Esophagus muscularis mucosa (tissue), 4 donors: ENCODE measurements around the gene MGLL. TPM values are rescaled to one million over a fixed set of nuclear protein-coding genes. Genes with fewer than 3 reads are reported as not detected.
"Not testable (repeated sequence)": the region's sequence is repeated elsewhere in the genome, so short reads cannot be mapped to it uniquely, and the experiment has no call there.

Experiments
- DNase-seq: peaks from one replicate; pipeline ENCODE4 v3.0.0-alpha.2; 2017; ENCODE audit errors: extremely low spot score
- H3K27ac ChIP-seq, 4 donors: fragments of 200-600 bp; sonication (generic); replicated peaks in 1 of 4; 1 replicate in 3 of 4; 2 replicates in 1 of 4; pipeline ENCODE4 v1.5.1; 2016 to 2019; ENCODE audit warnings: mild to moderate bottlenecking in 1 of 4
- H3K27me3 ChIP-seq, 4 donors: fragments of 200-600 bp; sonication (generic); one replicate each; pipeline versions ENCODE4 v1.5.1 to v1.6.0; 2016 to 2019
- H3K36me3 ChIP-seq, 4 donors: fragments of 200-600 bp; sonication (generic); one replicate each; pipeline ENCODE4 v1.5.1; 2016 to 2019
- H3K4me1 ChIP-seq, 4 donors: fragments of 200-600 bp; sonication (generic); one replicate each; pipeline ENCODE4 v1.5.1; 2016 to 2019
- H3K4me3 ChIP-seq, 4 donors: fragments of 200-600 bp; sonication (generic); 1 replicate in 2 of 4; 2 replicates in 2 of 4; pipeline ENCODE4 v1.5.1; 2016 to 2019; ENCODE audit warnings: mild to moderate bottlenecking in 4 of 4, moderate library complexity in 1 of 4
- H3K9me3 ChIP-seq, 4 donors: fragments of 200-600 bp; sonication (generic); 1 replicate in 3 of 4; 2 replicates in 1 of 4; pipeline ENCODE4 v1.5.1; 2016 to 2019
- CTCF ChIP-seq, 3 experiments: fragments of 200-600 bp in 2 of 3; fragments of 450-650 bp in 1 of 3; sonication (generic) in 2 of 3; IDR thresholded peaks; one replicate each; pipeline ENCODE4 v1.5.1; 2017 to 2019; ENCODE audit warnings: antibody characterized with exemption in 3 of 3, mild to moderate bottlenecking in 2 of 3, moderate library complexity in 1 of 3
- EP300 ChIP-seq: sonication (generic); formaldehyde crosslinking; IDR thresholded peaks from one replicate; pipeline ENCODE4 v1.6.1; 2017; ENCODE audit warnings: antibody characterized with exemption
- POLR2A ChIP-seq: fragments of 450-650 bp; IDR thresholded peaks from one replicate; pipeline ENCODE4 v1.6.1; 2017; ENCODE audit warnings: antibody characterized with exemption, moderate library complexity, mild to moderate bottlenecking, low read depth
- POLR2AphosphoS5 ChIP-seq, 2 donors: sonication (generic); formaldehyde crosslinking; IDR thresholded peaks; one replicate each; pipeline ENCODE4 v1.6.1; 2017; ENCODE audit warnings: antibody characterized with exemption in 2 of 2
- WGBS: methylation state at CpG from one replicate; pipeline ENCODE4 v1.1.5; 2018; 5-methylcytosine and 5-hydroxymethylcytosine counted together
- intact Hi-C: fragments of 100-400 bp; cut with DNase I; formaldehyde crosslinking; loops from one replicate; pipeline ENCODE4 v1.15.1; 2023
- total RNA-seq, 4 donors: library from RNA; depleted of rRNA; stranded (reverse); fragments of >200 nt; gene quantifications; one replicate each; pipeline versions ENCODE4 v1.1.0 to v1.2.1, GENCODE V29; 2016

The MGLL gene
- total RNA-seq, 4 donors from 2014 or later: 56.5 to 155 (median 80.7) TPM

DNA sequence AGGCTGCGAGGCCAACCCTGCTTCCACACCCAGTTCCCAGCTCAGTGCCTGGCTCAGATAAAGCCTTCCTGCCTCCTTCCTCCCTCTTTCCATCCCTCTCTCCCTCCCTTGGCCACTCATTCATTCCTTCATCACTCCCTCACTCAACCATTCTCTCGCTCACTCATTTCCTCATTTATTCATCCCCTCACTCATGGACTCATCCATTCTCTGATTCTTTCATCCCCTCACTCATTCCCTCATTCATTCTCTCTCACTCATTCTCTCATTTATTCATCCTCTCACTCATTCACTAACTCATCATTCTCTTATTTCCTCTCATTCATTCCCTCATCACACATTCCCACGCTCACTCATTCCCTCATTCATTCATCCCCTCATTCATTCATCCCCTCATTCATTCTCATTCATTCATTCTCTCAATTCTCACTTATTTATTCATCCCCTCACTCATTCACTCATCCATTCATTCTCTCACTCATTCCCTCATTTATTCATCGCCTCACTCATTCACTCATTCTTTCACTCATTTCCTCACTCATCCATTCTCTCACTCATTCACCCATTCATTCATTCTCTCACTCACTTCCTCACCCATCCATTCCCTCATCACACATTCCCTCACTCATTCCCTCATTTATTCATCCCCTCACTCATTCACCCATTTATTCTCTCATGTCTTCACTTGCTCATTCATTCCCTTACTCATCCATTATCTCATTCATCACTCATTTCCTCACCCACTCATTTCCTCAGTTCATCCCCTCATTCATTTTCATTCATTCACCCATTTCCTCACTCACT is 136.4 kb downstream of the MGLL start:
- no peak for DNase-seq
- Histone ChIP-seq H3K27me3 (no peaks in the 10 kb centered on the region), H3K4me1 (peaks cover 17 to 48% (median 34%) of the 10 kb centered on the region in 4 donors), H3K9me3 (no peaks in the 10 kb centered on the region), H3K4me3 (no peak overlapping the region), H3K36me3 (peaks cover 0 to 14% (median 1%) of the 10 kb centered on the region in 4 donors), H3K27ac (no peak overlapping the region)
- intact Hi-C loops: no loop called here
- 79% methylated on average over 4 of the region's 4 CpGs for WGBS
- TF ChIP-seq EP300: no peak
- TF ChIP-seq POLR2A: no peak
- no peak for TF ChIP-seq POLR2AphosphoS5 (IDR thresholded peaks at IDR 0.05)
- TF ChIP-seq CTCF (IDR thresholded peaks at IDR 0.05): no peak

DNA sequence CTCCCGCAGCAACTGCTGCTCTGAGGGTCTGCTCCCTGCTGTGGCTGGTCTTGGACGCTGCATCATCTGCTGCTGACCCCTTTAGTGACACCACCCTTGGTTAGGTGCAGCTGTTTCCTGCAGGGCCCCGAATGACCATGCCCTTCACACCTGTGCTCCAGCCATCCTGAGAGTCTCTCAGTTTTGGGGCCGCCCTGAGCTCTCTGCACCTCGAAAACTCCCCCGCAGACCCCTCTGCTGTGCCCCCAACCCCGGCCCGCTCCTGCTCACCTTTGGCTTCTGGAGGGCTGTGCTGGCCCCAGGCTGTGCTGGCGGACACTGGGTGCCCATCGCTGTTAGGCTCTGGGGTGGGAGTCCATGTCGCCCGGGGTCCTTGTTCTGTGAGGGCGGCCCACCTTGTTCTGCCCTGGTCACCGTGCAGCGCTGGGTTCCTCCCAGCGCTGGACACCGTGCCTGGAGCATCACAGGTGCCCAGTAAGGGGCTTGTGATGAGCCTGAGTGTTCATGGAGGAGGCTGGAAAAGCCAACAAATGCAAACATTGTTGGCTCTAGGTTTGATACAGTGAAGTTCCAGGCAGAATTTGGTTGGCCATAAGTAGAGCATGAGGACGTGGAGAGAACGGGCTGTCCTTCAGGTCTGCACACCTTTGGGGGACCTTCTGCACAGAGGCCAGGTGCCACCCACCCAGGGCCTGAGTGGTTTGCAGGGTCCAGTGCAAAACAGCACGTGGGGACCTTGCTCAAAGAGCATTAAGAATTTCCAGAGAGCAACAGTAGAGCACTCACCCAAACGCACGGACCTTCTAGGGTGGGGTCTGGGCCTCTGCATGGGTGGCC is 137.2 kb downstream of the MGLL start:
- no peak for DNase-seq
- H3K36me3 ChIP-seq: peaks cover 0 to 18% (median 10%) of the 10 kb centered on the region in 4 donors
- H3K4me3 ChIP-seq: no peak overlapping the region
- intact Hi-C loops: no loop called here
- no peaks in the 10 kb centered on the region for H3K27me3 ChIP-seq
- no peak for TF ChIP-seq POLR2AphosphoS5 (IDR thresholded peaks at IDR 0.05)
- TF ChIP-seq EP300: no peak
- 63% methylated on average over 7 of the region's 22 CpGs for WGBS
- H3K9me3 ChIP-seq: no peaks in the 10 kb centered on the region
- H3K27ac ChIP-seq: no peak overlapping the region
- H3K4me1 ChIP-seq: peaks cover 11 to 45% (median 26%) of the 10 kb centered on the region in 4 donors

DNA sequence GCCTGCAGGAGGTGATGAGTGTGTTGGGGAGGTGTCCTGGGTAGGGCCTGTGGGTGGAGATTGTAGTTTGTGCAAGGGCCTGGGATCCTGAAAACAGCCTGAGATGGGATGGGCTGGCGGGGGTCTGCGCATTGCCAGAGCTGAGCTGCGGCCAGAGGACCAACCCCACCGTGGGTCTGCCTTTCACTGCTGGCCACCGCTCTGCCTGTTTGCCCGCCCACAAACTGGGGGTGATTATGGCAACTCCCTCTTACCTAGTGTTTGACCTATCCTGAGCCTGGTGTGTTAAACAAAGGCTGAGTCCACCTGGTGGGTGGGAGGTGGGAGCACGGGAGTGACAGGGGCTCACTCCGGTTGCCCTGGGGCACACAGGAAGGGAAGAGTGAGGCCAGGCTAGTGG is 139.8 kb downstream of the MGLL start:
- TF ChIP-seq EP300 (no peak), POLR2AphosphoS5 (IDR thresholded peaks at IDR 0.05) (peak in 1 of 2 donors; percentile 7), POLR2A (no peak), CTCF (IDR thresholded peaks at IDR 0.05) (no peak)
- H3K36me3 ChIP-seq: peaks cover 12 to 35% (median 32%) of the 10 kb centered on the region in 4 donors
- H3K27me3 ChIP-seq: no peaks in the 10 kb centered on the region
- H3K4me3 ChIP-seq: no peak overlapping the region
- no peak overlapping the region for H3K27ac ChIP-seq
- WGBS: 84% methylated on average over 8 of the region's 8 CpGs
- intact Hi-C loops: no loop called here
- DNase-seq: no peak
- no peaks in the 10 kb centered on the region for H3K9me3 ChIP-seq
- peaks cover 0 to 20% (median 2%) of the 10 kb centered on the region in 4 donors for H3K4me1 ChIP-seq

- not testable (repeated sequence) for DNase-seq
Measured at GRCh38 chr3:127682175-127682554, 140.2 kb downstream of the MGLL start.

DNA sequence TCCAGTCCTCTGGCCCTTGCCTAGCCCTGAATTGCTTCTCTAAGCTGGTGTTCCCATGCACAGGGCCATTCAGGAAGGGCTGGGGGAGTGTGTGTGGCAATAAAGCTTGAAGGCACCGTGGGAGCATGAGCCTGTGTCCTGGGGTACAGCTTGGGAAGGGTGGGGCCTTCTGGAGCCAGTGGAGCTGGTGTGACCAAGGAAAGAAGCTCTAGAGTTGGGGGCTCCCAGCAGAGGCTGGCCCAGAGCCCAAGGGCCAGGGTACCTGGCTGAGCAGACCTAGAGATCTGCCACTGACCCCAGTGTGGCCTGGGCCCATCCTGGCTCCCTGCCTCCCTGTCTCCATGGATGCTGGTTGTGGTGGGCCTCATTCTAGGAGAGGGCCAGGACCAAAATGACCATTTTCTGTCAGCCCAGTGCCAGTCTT is 141.5 kb downstream of the MGLL start:
- Histone ChIP-seq H3K27ac (no peak overlapping the region), H3K27me3 (no peaks in the 10 kb centered on the region), H3K36me3 (peaks cover 23 to 52% (median 49%) of the 10 kb centered on the region in 4 donors), H3K4me3 (no peak overlapping the region), H3K4me1 (peaks cover 0 to 31% (median 10%) of the 10 kb centered on the region in 4 donors), H3K9me3 (no peaks in the 10 kb centered on the region)
- no peak for DNase-seq
- WGBS: 92% methylated on average over 1 of the region's 1 CpG
- TF ChIP-seq EP300 (no peak), POLR2AphosphoS5 (IDR thresholded peaks at IDR 0.05) (no peak), POLR2A (no peak), CTCF (IDR thresholded peaks at IDR 0.05) (no peak)
- intact Hi-C loops: no loop called here

More at GRCh38 chr3:127682175-127682554, 140.2 kb downstream of the MGLL start:
- H3K27me3 ChIP-seq, H3K27ac ChIP-seq, intact Hi-C loops, H3K4me3 ChIP-seq, H3K9me3 ChIP-seq: not testable (repeated sequence)
- Histone ChIP-seq H3K4me1 (peaks cover 0 to 20% (median 2%) of the 10 kb centered on the region in 4 donors), H3K36me3 (peaks cover 15 to 39% (median 36%) of the 10 kb centered on the region in 4 donors)
- WGBS: 89% methylated on average over 6 of the region's 6 CpGs
